ENCODE data around the gene CHRNB1.

Gene CHRNB1

GRCh38 chr17:7502987-7503386 lies 58.1 kb downstream of the CHRNB1 start:
- Histone ChIP-seq H3K9ac (no peak overlapping the region), H3K4me2 (ENCODE audit: low read length) (no peak overlapping the region), H3K79me2 (no peaks in the 10 kb centered on the region), H3K4me1 (no peaks in the 10 kb centered on the region), H3K36me3 (ENCODE audit: control insufficient read depth, insufficient read depth, low read length) (no peaks in the 10 kb centered on the region), H3K4me3 (ENCODE audit: low read depth, low read length) (no peak overlapping the region), H3K9me3 (ENCODE audit: control insufficient read depth, low read length) (no peaks in the 10 kb centered on the region), H3K27ac (no peak overlapping the region), H2AFZ (no peak overlapping the region), H3K27me3 (ENCODE audit: control insufficient read depth, insufficient read depth, low read length) (no peaks in the 10 kb centered on the region)
- TF ChIP-seq, protein P1, sequence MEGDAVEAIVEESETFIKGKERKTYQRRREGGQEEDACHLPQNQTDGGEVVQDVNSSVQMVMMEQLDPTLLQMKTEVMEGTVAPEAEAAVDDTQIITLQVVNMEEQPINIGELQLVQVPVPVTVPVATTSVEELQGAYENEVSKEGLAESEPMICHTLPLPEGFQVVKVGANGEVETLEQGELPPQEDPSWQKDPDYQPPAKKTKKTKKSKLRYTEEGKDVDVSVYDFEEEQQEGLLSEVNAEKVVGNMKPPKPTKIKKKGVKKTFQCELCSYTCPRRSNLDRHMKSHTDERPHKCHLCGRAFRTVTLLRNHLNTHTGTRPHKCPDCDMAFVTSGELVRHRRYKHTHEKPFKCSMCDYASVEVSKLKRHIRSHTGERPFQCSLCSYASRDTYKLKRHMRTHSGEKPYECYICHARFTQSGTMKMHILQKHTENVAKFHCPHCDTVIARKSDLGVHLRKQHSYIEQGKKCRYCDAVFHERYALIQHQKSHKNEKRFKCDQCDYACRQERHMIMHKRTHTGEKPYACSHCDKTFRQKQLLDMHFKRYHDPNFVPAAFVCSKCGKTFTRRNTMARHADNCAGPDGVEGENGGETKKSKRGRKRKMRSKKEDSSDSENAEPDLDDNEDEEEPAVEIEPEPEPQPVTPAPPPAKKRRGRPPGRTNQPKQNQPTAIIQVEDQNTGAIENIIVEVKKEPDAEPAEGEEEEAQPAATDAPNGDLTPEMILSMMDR (IDR thresholded peaks at IDR 0.05) = no peak

DNA sequence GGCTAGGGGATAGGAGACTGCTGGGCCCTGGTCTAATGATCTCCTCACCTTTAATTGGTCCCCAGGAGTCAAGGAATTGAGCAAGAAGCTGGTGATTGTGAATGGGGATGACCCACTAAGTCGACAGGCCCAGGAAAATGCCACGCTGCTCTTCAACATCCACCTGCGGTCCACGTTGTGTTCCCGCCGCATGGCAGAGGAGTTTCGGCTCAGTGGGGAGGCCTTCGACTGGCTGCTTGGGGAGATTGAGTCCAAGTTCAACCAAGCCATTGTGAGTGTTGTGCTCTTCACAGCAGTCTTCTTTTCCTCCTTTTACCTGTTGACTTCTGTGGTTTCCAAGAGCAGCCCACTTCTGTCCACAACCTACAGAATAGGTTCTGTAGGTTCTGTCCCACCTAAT lies 58.7 kb downstream of the CHRNB1 start:
- TF ChIP-seq, protein P1 (IDR thresholded peaks at IDR 0.05) = no peak
- H3K9ac ChIP-seq = no peak overlapping the region

More for the DNA sequence above, 58.7 kb downstream of the CHRNB1 start:
- Histone ChIP-seq H3K9me3 (ENCODE audit: control insufficient read depth, low read length) (no peaks in the 10 kb centered on the region), H3K27ac (no peak overlapping the region), H3K36me3 (ENCODE audit: control insufficient read depth, insufficient read depth, low read length) (no peaks in the 10 kb centered on the region), H3K79me2 (no peaks in the 10 kb centered on the region), H3K4me1 (no peaks in the 10 kb centered on the region), H3K4me2 (ENCODE audit: low read length) (no peak overlapping the region), H3K27me3 (ENCODE audit: control insufficient read depth, insufficient read depth, low read length) (no peaks in the 10 kb centered on the region), H3K4me3 (ENCODE audit: low read depth, low read length) (no peak overlapping the region), H2AFZ (no peak overlapping the region)

Data from parathyroid adenoma (tissue), 2 donors.